ENCODE measurements around the gene GBP1. TPM values are rescaled to one million over a fixed set of nuclear protein-coding genes. Genes with fewer than 3 reads are reported as not detected.

GBP1 gene, protein sequence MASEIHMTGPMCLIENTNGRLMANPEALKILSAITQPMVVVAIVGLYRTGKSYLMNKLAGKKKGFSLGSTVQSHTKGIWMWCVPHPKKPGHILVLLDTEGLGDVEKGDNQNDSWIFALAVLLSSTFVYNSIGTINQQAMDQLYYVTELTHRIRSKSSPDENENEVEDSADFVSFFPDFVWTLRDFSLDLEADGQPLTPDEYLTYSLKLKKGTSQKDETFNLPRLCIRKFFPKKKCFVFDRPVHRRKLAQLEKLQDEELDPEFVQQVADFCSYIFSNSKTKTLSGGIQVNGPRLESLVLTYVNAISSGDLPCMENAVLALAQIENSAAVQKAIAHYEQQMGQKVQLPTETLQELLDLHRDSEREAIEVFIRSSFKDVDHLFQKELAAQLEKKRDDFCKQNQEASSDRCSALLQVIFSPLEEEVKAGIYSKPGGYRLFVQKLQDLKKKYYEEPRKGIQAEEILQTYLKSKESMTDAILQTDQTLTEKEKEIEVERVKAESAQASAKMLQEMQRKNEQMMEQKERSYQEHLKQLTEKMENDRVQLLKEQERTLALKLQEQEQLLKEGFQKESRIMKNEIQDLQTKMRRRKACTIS
- total RNA-seq (2021; ENCODE audit: unreplicated experiment) (0.15 TPM), Bru-seq, nascent RNA (percentile 6 among the genes with signal in this experiment), BruChase-seq, experiment 1, labeled RNA remaining after a 6-hour chase (not detected), BruChase-seq, experiment 2, labeled RNA remaining after a 2-hour chase (percentile 6 among the genes with signal in this experiment)
- not detected in 2 replicates for polyA plus RNA-seq (2012)
- long read RNA-seq = 0 reads

DNA sequence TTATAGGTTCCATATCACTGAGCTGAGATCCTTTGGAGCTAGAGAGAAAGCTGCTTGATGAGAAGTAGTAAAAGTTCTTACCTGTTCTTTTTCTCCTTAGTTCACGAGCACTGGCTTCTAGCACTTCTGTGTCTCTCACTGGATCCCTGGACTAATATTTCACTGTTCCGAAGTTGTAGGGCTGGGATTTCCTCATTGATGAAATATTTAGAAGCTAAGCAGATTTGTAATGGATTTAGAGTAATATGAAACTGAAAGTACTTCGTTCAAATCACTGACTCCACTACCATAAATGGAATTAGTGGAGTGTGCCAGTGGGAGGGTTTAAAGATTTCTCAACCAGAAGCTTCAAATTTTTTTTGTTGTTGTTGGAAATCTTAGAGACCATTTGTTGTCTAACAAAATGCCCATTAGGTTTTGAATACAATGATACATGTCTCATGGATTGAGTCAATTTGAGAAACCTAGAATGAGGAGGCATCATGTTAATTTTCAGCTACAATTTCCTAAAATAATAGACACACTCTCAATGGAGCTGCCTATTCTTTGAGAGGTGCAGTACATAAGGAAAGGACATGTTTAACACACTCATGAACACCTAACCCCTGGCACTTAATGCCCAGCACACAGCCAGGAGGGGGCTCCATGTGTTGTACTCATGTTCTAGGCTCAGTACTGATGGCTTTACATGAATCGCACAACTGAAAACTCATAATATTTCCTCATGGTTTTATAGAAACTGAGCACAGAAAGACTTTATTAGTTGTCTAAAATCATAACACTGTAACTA lies at the start of gene GBP1:
TSS of gene GBP1 (minus strand) at position 130 of the 790 bp plus-strand sequence. CDS start 1,974 bp downstream, outside the sequence.
- DNase-seq (ENCODE audit: low read depth, low spot score) (no peak), ATAC-seq (no peak)
- Histone ChIP-seq H3K4me3 (replicated peaks in 1 of 2; ENCODE audit: low read depth in 1 of 2, low read length in 2 of 2) (no peak within 1 kb of the TSS), H4K20me1 (ENCODE audit: insufficient read depth) (no peaks in the 10 kb centered on the region), H3K4me2 (ENCODE audit: low read length) (no peak within 1 kb of the TSS), H3K27me3 (ENCODE audit: insufficient read depth, low read length) (no peaks in the 10 kb centered on the region), H3K27ac (ENCODE audit: low read depth, low read length) (no peak within 1 kb of the TSS), H3K9me2 (ENCODE audit: insufficient read depth) (no peaks in the 10 kb centered on the region), H3K79me2 (ENCODE audit: insufficient read depth, low read length) (no peaks in the 10 kb centered on the region), H3K9ac (ENCODE audit: low read length) (no peak within 1 kb of the TSS), H3K4me1 (ENCODE audit: control insufficient read depth in 1 of 2, insufficient read depth in 2 of 2, low read length in 2 of 2) (no peaks in the 10 kb centered on the region), H3K36me3 (ENCODE audit: control insufficient read depth in 1 of 2, insufficient read depth in 2 of 2, low read length in 2 of 2) (no peaks in the 10 kb centered on the region), H2AFZ (ENCODE audit: low read depth, low read length, poor library complexity, severe bottlenecking) (no peak within 1 kb of the TSS), H3K9me3 (ENCODE audit: control insufficient read depth in 1 of 2, insufficient read depth in 1 of 2, low read depth in 1 of 2, low read length in 2 of 2) (no peaks in the 10 kb centered on the region)
- intact Hi-C loops (cut with micrococcal nuclease) = no loop called here
- BruUV-seq (replicated peaks) = no TSS peak
- TF ChIP-seq EZH2phosphoT487 (IDR thresholded peaks at IDR 0.05; ENCODE audit: borderline replicate concordance) (no peak), FOSL1 (IDR thresholded peaks at IDR 0.05; ENCODE audit: low read depth) (no peak), CEBPB (IDR thresholded peaks at IDR 0.05; ENCODE audit: low read depth) (no peak), CBX3 (IDR thresholded peaks at IDR 0.05; ENCODE audit: low read depth) (no peak), EZH2 (IDR thresholded peaks at IDR 0.05) (no peak), TCF7L2 (IDR thresholded peaks at IDR 0.05; ENCODE audit: borderline replicate concordance, extremely low read depth, insufficient read depth, insufficient read length) (no peak), POLR2AphosphoS5 (IDR thresholded peaks at IDR 0.05; ENCODE audit: low read depth, low read length) (no peak), EGR1 (IDR thresholded peaks at IDR 0.05; ENCODE audit: low read depth) (no peak), ATF3 (IDR thresholded peaks at IDR 0.05) (no peak), JUND (IDR thresholded peaks at IDR 0.05) (no peak)
- ChIA-PET CTCF (no interaction called here), RAD21 (ENCODE audit: low non-redundant PET in 1 of 2, low total read pairs in 2 of 2, uncharacterized antibody in 2 of 2, unreplicated experiment in 2 of 2) (no interaction called here), POLR2A (no interaction called here)

Data from HCT116 (cell line).